Right lobe of liver (tissue), 6 donors: ENCODE results near the gene FBXO21. TPM values are rescaled to one million over a fixed set of nuclear protein-coding genes. Genes with fewer than 3 reads are reported as not detected.
"Not testable (repeated sequence)": the region's sequence is repeated elsewhere in the genome, so short reads cannot be mapped to it uniquely, and the experiment has no call there.

Experiments used
- ATAC-seq, 4 donors: fragments of 200-7000 bp; cut with Tn5 transposase; one replicate each; pipeline ENCODE4 v1.9.1; 2020; ENCODE audit warnings: mild to moderate bottlenecking in 4 of 4, moderate library complexity in 4 of 4
- DNase-seq, 3 donors: peaks; one replicate each; pipeline ENCODE4 v3.0.0-alpha.2; 2020
- H3K27ac ChIP-seq, 3 donors: fragments of 200-600 bp; one replicate each; pipeline ENCODE4 v1.8.0; 2022
- H3K27me3 ChIP-seq, 2 donors: fragments of 200-600 bp; one replicate each; pipeline ENCODE4 v1.8.0; 2022
- H3K36me3 ChIP-seq, 4 donors: fragments of 200-600 bp; sonication (generic) in 1 of 4; one replicate each; pipeline versions ENCODE4 v1.5.1 to v1.8.0; 2017 to 2022; ENCODE audit warnings: control low read depth in 1 of 4
- H3K4me1 ChIP-seq, 4 donors: fragments of 200-600 bp; sonication (generic) in 1 of 4; one replicate each; pipeline versions ENCODE4 v1.5.1 to v1.8.0; 2017 to 2022; ENCODE audit warnings: control low read depth in 1 of 4
- H3K4me3 ChIP-seq, 3 donors: fragments of 200-600 bp; one replicate each; pipeline ENCODE4 v1.8.0; 2022
- H3K9me3 ChIP-seq, 4 donors: fragments of 200-600 bp; sonication (generic) in 1 of 4; one replicate each; pipeline versions ENCODE4 v1.5.1 to v1.8.0; 2017 to 2022; ENCODE audit warnings: control low read depth in 1 of 4
- CTCF ChIP-seq, 4 donors: fragments of 200-600 bp in 3 of 4; fragments of 450-650 bp in 1 of 4; IDR thresholded peaks; one replicate each; pipeline versions ENCODE4 v1.5.1 to v1.8.0; 2016 to 2022; ENCODE audit warnings: antibody characterized with exemption in 4 of 4, mild to moderate bottlenecking in 2 of 4
- POLR2A ChIP-seq: fragments of 450-650 bp; IDR thresholded peaks from one replicate; pipeline ENCODE4 v1.6.1; 2017; ENCODE audit warnings: antibody characterized with exemption, mild to moderate bottlenecking
- WGBS: methylation state at CpG from one replicate; pipeline ENCODE4 v1.1.6; 2018; ENCODE audit warnings: low coverage, low lambda C conversion rate; ENCODE audit not compliant: insufficient coverage; ENCODE audit errors: missing lambda C conversion rate; 5-methylcytosine and 5-hydroxymethylcytosine counted together
- intact Hi-C, 2 donors: fragments of 100-400 bp; cut with DNase I; formaldehyde crosslinking; loops; one replicate each; pipeline versions ENCODE4 v1.11.2 to v1.14.1; 2022
- total RNA-seq, 6 experiments: library from RNA; depleted of rRNA in 2 of 6; stranded (reverse); fragments of >200 nt in 2 of 6; fragmentation: NEBNext Ultra II Directional in 3 of 6; extraction: Animal tissue kit (Norgen Biotek cat#: 25700) in 3 of 6; gene quantifications; one replicate each; pipeline versions ENCODE4 v1.1.0 to v1.2.4, GENCODE V29; 2016 to 2023
- donor health status: DM: no; HTN: yes; CAD: no.
- donor health status: DM: no; HTN: no; CAD: no.
- donor health status: DM: no; HTN: no; CAD: no.
- donor health status: DM: no; HTN: yes; CAD: no.
- donor health status: DM: no; HTN: yes; CAD: no.

Gene FBXO21
- total RNA-seq, 6 experiments from 2014 or later, result 12.8 to 28.7 (median 20.1) TPM

DNA sequence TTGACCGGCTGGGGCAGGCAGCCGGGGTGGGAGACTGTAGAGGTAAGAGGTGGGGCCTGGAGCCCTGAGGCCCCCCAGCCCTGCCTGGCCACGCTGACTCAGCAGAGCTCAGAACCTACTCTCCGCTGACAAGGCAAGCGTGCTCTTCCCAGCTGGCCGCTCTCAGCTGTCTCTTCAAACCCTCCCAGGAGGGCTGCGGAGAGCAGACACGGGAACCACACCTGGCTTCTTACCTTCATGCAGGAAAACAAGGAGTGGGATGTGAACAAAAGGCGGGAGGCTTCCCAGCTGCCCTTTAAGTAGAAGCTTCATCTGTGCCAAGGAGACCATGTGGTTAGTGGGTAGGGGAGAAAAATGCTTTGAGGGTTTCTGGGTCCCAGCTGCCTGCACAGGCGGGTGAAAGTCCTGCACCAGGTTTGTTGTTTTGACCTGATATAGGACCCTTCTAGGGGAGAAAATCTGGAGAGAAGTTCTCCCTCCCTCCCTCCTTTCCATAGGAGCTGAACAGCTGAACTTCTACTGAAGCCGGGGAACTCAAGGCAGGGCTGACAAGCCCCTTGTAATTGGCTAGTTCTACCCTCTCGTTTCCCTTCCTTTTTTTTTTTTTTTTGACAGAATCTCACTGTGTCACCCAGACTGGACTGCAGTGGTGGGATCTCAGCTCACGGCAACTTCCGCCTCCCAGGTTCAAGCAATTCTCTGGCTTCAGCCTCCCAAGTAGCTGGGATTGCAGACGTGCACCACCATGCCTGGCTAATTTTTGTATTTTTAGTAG lies 78.3 kb downstream of the FBXO21 start:
- no peak overlapping the region for H3K4me3 ChIP-seq
- ATAC-seq (peak in 1 of 4 donors; percentile 33), DNase-seq (no peak)
- H3K4me1 ChIP-seq, result no peaks in the 10 kb centered on the region
- H3K36me3 ChIP-seq, result no peaks in the 10 kb centered on the region
- no peaks in the 10 kb centered on the region for H3K9me3 ChIP-seq
- H3K27ac ChIP-seq, result no peak overlapping the region
- 64% methylated on average over 12 of the region's 15 CpGs for WGBS
- intact Hi-C loops, result loop anchor here (10.0 kb wide), 2 partner anchors 67 to 87 kb away; no protein-coding TSS in a partner anchor
- TF ChIP-seq CTCF (IDR thresholded peaks at IDR 0.05) (no peak), POLR2A (no peak)
- H3K27me3 ChIP-seq, result no peaks in the 10 kb centered on the region

GRCh38 chr12:117111386-117111785 lies 78.9 kb downstream of the FBXO21 start:
- Histone ChIP-seq H3K27ac (no peak overlapping the region), H3K27me3 (no peaks in the 10 kb centered on the region), H3K36me3 (no peaks in the 10 kb centered on the region), H3K4me1 (no peaks in the 10 kb centered on the region), H3K9me3 (no peaks in the 10 kb centered on the region), H3K4me3 (no peak overlapping the region)
- DNase-seq (no peak), ATAC-seq (no peak)
- WGBS, result no CpG with 5 or more reads among the region's 6 CpGs
- TF ChIP-seq POLR2A (no peak), CTCF (IDR thresholded peaks at IDR 0.05) (no peak)
- intact Hi-C loops, result loop anchor here (10.0 kb wide), 2 partner anchors 67 to 87 kb away; no protein-coding TSS in a partner anchor

DNA sequence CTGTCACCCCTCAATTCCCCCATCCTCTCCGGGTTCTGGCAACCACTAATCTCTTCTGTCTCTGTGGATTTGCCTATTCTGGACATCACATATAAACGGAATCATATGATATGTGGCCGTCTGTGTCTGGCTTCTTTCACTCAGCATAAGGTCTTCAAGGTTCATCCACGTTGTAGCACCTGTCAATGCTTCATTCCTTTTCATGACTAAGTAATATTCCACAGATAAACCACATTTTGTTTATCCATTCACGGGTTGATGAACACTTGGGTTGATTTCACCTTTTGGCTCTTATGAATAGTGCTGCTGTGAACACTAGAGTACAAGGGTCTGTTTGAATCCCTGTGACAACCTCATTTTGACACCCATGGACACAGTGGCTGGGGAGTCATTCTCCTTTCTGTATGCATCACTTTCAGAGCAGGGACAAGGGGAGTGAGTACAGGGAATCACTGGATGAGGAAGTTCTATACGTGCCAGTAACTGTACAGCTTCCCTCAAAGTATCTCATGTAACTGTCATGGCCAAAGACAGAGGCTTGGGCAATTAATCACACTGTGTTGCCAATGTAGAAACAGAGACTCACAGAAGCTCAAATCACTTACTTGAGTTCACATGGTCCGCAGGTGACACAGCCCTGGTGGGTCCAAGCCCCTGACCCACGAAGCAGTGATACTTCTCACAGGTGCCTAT lies 80.2 kb downstream of the FBXO21 start:
- Histone ChIP-seq H3K4me3 (no peak overlapping the region), H3K36me3 (no peaks in the 10 kb centered on the region), H3K9me3 (no peaks in the 10 kb centered on the region), H3K27ac (no peak overlapping the region), H3K27me3 (no peaks in the 10 kb centered on the region), H3K4me1 (no peaks in the 10 kb centered on the region)
- ATAC-seq (no peak), DNase-seq (no peak)
- intact Hi-C loops, result loop anchor here (10.0 kb wide), 2 partner anchors 65 to 85 kb away; no protein-coding TSS in a partner anchor
- TF ChIP-seq CTCF (IDR thresholded peaks at IDR 0.05) (no peak), POLR2A (no peak)
- 81% methylated on average over 7 of the region's 8 CpGs for WGBS

DNA sequence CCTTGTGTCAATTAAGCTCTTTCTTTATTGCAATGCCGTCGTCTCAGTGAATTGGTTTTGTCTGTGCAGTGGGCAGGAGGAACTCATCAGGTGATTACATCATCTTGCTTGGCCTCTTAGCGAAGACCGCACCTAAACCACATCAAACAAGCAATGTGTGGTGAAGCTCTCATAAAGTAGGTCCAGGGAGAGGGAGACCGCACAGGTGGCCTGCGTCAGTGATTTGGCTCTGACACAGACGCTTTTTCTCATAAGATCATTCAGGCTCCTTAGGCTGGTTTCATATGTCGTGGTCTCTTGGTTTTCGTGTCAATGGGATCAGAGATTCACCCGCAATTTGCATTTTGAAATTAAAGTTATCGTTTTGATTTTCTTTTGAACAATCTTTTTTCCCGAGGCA lies 84.4 kb downstream of the FBXO21 start:
- no peak for ATAC-seq
- 78% methylated on average over 9 of the region's 12 CpGs for WGBS

DNA sequence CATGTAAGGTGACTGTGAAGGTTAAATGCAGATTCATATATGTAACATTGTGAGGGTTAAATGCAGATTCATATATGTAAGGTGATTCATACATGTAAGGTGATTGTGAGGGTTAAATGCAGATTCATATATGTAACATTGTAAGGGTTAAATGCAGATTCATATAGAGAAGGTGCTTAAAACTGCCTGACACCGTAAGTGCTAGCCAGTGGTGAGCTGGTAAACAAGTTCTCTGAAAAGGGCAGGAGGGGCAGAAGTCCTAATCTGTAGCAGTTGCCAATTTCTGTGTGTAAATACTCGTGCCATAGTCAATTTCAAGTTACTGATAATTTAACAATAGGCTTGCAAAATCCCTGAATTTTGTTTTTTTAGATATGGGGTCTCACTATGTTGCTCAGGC lies 86.3 kb downstream of the FBXO21 start:
- H3K27ac ChIP-seq, H3K36me3 ChIP-seq, ATAC-seq, H3K27me3 ChIP-seq, DNase-seq, H3K4me1 ChIP-seq, intact Hi-C loops, H3K4me3 ChIP-seq, H3K9me3 ChIP-seq: not testable (repeated sequence)
- WGBS, result 7% methylated on average over 2 of the region's 2 CpGs

More for the DNA sequence above, 84.4 kb downstream of the FBXO21 start:
- no peak for TF ChIP-seq CTCF (IDR thresholded peaks at IDR 0.05)
- TF ChIP-seq POLR2A, result no peak
- no peak for DNase-seq
- Histone ChIP-seq H3K27ac (no peak overlapping the region), H3K4me3 (no peak overlapping the region), H3K27me3 (no peaks in the 10 kb centered on the region), H3K9me3 (no peaks in the 10 kb centered on the region), H3K36me3 (no peaks in the 10 kb centered on the region), H3K4me1 (no peaks in the 10 kb centered on the region)
- intact Hi-C loops, result no loop called here
